ENCODE results near the gene CLEC2B.

- TF ChIP-seq CTCF (tag by site-specific recombination; IDR thresholded peaks at IDR 0.05) (no peak), ZNF596 (tag by site-specific recombination; IDR thresholded peaks at IDR 0.05) (no peak), ZNF274 (IDR thresholded peaks at IDR 0.05; ENCODE audit: low read length) (no peak), ZNF274 (tag by site-specific recombination; IDR thresholded peaks at IDR 0.05; ENCODE audit: borderline replicate concordance) (no peak), ZBTB44 (tag by site-specific recombination; IDR thresholded peaks at IDR 0.05) (no peak), INSM2 (tag by site-specific recombination; IDR thresholded peaks at IDR 0.05) (no peak), ZBTB26 (tag by site-specific recombination; optimal IDR thresholded peaks at IDR 0.05) (no peak), ZNF792 (tag by site-specific recombination; IDR thresholded peaks at IDR 0.05) (no peak), FEZF1 (tag by site-specific recombination; IDR thresholded peaks at IDR 0.05) (no peak), ZNF580 (tag by site-specific recombination; IDR thresholded peaks at IDR 0.05) (no peak), YY1 (tag by site-specific recombination; IDR thresholded peaks at IDR 0.05) (no peak)
These were observed 38.6 kb upstream of the CLEC2B start for GRCh38 chr12:9907769-9908168.
